GM19395 (cell line): ENCODE data around the gene PCBP2.

Experiments
- ATAC-seq: cut with Tn5 transposase; IDR thresholded peaks from one replicate; pipeline ENCODE4 v1.9.1; 2021; ENCODE audit warnings: mild to moderate bottlenecking, moderate library complexity; ENCODE audit not compliant: unreplicated experiment

Gene PCBP2

GRCh38 chr12:53492830-53493609 is 41.1 kb downstream of the PCBP2 start:
- peak; percentile 92 for ATAC-seq

GRCh38 chr12:53493610-53494391 is 41.9 kb downstream of the PCBP2 start:
- ATAC-seq, result no peak

- ATAC-seq, result no peak
These were observed 44.2 kb downstream of the PCBP2 start for GRCh38 chr12:53495903-53496751.

GRCh38 chr12:53496752-53497032 is 44.8 kb downstream of the PCBP2 start:
- ATAC-seq, result no peak

GRCh38 chr12:53497461-53497860 is 45.6 kb downstream of the PCBP2 start:
- ATAC-seq, result no peak

- no peak for ATAC-seq
These were observed 46.3 kb downstream of the PCBP2 start for GRCh38 chr12:53498235-53498630.

- no peak for ATAC-seq
These were observed 47.6 kb downstream of the PCBP2 start, which contains the start of gene MAP3K12 for GRCh38 chr12:53499266-53500141. Gene MAP3K12, minus strand, starts transcription at chr12:53499458. Its CDS starts 12,067 bp downstream, at chr12:53487391.

- ATAC-seq, result no peak
These were observed 48.4 kb downstream of the PCBP2 start for GRCh38 chr12:53500142-53500775.

GRCh38 chr12:53500776-53501614 is 49.1 kb downstream of the PCBP2 start, which contains the start of gene TARBP2:
Gene TARBP2, plus strand, starts transcription at chr12:53501283. Its CDS starts 126 bp downstream, at chr12:53501409.
- peak; percentile 87 for ATAC-seq

- no peak for ATAC-seq
These were observed 49.8 kb downstream of the PCBP2 start for GRCh38 chr12:53501615-53502181.

- no peak for ATAC-seq
These were observed 50.4 kb downstream of the PCBP2 start for GRCh38 chr12:53502331-53502730.

- ATAC-seq, result no peak
These were observed 51.3 kb downstream of the PCBP2 start for GRCh38 chr12:53502983-53503728.

GRCh38 chr12:53504004-53504920 is 52.4 kb downstream of the PCBP2 start:
- no peak for ATAC-seq

- no peak for ATAC-seq
These were observed 53.2 kb downstream of the PCBP2 start for GRCh38 chr12:53505086-53505485.

- ATAC-seq, result no peak
These were observed 53.9 kb downstream of the PCBP2 start for GRCh38 chr12:53505555-53506449.

GRCh38 chr12:53506450-53506785 is 54.5 kb downstream of the PCBP2 start:
- ATAC-seq, result no peak
